Cardiac fibroblast (primary cell): ENCODE data around the gene KIAA1217.

Experiments
- DNase-seq, 2 donors: peaks; one replicate each; pipeline versions ENCODE4 v3.0.0 to v3.0.0-alpha.2; 2010; ENCODE audit warnings: low read depth in 2 of 2
- H3K4me3 ChIP-seq, 2 donors: replicated peaks in 1 of 2; 1 replicate in 1 of 2; 2 replicates in 1 of 2; pipeline ENCODE4 v1.5.1; 2011; ENCODE audit warnings: low read depth in 2 of 2, low read length in 2 of 2, mild to moderate bottlenecking in 2 of 2, moderate library complexity in 1 of 2
- TF ChIP-seq, protein P1 (sequence below): IDR thresholded peaks from one replicate; pipeline ENCODE4 v1.5.1; 2011; ENCODE audit warnings: low read depth, mild to moderate bottlenecking, low read length, inconsistent platforms

KIAA1217 gene

DNA sequence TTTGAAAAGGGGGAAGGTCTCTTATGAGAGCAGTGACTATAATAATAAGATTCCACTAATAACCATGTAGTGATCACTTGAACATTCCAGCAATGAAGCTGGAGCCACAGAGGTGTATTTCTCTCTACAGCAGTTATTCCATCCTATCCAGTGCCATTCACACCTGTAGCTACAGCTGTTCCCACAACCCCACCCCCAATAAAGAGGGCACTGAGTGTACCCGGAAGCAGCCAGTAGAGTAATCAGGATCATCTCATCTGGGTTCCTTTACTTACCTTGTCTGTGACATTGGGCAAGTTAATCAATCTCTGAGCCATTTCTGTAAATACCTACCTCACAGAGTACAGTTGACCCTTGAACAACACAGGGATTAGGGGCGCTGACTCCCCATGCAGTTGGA lies 188.7 kb downstream of the KIAA1217 start:
- DNase-seq, result no peak
- H3K4me3 ChIP-seq, result no peak overlapping the region
- TF ChIP-seq, protein P1, sequence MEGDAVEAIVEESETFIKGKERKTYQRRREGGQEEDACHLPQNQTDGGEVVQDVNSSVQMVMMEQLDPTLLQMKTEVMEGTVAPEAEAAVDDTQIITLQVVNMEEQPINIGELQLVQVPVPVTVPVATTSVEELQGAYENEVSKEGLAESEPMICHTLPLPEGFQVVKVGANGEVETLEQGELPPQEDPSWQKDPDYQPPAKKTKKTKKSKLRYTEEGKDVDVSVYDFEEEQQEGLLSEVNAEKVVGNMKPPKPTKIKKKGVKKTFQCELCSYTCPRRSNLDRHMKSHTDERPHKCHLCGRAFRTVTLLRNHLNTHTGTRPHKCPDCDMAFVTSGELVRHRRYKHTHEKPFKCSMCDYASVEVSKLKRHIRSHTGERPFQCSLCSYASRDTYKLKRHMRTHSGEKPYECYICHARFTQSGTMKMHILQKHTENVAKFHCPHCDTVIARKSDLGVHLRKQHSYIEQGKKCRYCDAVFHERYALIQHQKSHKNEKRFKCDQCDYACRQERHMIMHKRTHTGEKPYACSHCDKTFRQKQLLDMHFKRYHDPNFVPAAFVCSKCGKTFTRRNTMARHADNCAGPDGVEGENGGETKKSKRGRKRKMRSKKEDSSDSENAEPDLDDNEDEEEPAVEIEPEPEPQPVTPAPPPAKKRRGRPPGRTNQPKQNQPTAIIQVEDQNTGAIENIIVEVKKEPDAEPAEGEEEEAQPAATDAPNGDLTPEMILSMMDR, result no peak

DNA sequence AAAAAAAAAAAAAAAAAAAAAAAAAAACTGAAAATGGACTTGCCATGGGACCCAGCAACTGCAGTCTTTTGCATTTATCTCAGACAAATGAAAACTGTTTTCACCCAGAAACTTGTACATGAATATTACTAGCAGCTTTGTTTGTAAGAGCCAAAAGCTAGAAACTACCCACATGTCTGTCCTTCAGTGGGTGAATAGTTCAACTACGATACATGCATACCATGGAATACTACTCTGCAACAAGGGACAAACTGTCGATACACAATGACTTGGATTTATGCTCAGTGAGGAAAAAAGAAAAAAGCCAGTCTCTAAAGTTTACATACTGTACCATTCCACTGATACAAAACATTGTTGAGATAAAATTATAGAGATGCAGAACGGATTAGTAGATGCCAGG lies 195.6 kb downstream of the KIAA1217 start:
- no peak overlapping the region for H3K4me3 ChIP-seq
- TF ChIP-seq, protein P1, result no peak
- DNase-seq, result no peak

DNA sequence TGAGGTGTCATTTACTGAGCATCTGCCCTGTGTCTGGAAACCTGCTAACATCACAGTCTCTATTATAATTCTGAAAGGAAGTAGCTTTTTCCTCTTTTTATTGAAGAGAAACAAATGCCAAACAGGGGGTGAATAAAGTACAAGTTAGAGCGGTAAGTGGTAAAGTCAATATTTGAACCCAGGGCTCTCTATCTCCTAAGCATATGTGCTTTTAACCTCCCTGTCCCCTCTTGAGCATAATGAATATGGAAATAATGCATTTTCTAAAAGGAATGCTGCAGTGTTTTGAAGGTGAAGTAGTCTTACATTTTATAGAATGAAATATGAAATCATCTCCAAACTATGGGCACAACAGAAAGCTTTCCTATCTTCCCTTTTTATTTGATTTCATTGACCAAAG lies 196.7 kb downstream of the KIAA1217 start:
- TF ChIP-seq, protein P1, result no peak
- no peak for DNase-seq
- H3K4me3 ChIP-seq, result no peak overlapping the region

DNA sequence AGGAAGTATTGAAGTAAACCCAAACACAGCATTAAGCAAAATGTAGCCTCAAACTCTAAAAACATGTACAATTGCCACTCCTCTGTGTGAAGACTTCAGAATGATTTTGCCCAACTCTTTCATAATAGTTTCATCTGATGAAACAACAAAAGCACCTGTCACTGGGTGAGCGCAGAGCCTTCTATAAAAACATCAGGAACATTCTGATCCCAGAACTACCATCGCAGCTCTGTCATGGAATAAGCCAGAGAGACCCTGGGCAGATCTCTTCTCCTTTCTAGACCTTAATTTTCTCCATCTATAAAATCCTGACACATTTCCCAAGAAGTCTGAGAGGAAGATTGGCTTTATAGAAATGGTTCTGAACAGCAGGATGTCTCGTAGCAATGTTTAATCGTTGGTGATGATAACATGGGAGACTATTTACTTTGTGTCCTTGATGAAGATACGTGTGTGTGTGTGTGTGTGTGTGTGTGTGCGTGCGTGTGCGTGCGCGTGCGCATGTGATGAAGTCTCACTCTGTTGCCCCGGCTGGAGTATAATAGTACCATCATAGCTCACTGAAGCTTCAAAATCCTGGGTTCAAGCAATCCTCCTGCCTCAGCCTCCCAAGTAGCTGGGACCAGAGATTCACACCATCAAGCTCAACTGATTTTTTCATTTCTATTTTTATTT lies 198.0 kb downstream of the KIAA1217 start:
- no peak for DNase-seq
- TF ChIP-seq, protein P1, result no peak
- no peak overlapping the region for H3K4me3 ChIP-seq

DNA sequence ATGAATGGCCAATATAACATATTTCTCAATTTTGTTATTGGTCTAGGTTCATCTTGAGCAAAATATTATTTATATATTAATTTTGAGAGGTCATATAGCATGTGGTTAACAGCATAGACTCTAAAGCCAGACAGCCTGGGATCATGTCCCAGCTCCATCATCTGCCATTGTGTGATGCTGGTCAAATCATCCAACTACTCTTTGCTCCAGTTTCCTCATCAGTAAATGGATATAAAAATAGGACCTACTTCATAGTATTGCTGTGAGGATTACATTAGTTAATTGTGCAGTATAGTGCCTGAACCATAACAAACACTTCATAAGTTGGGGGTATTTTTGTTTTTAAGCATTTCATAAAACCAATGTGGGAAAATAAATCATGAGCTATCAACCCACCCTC lies 199.0 kb downstream of the KIAA1217 start:
- TF ChIP-seq, protein P1, result no peak
- H3K4me3 ChIP-seq, result no peak overlapping the region
- DNase-seq, result no peak

DNA sequence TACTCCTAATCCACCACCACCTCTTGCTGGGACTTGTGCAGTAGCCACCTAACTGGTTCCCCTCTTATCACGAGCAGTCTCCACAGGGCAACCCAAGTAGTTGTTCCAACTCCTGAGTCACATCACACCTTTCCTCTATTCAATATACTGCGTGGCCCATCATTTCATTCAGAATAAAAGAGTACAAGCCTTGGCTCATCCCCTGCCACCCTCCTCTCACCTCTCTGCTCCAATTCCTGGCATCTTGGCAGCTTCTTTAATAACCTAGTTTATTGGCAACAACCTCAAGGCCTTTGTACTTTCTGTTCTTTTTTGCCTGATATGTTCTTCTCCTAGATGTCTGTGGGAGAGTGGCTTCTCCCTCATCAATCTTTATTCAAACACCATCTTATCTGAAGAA lies 199.4 kb downstream of the KIAA1217 start:
- no peak overlapping the region for H3K4me3 ChIP-seq
- no peak for DNase-seq
- TF ChIP-seq, protein P1, result no peak

DNA sequence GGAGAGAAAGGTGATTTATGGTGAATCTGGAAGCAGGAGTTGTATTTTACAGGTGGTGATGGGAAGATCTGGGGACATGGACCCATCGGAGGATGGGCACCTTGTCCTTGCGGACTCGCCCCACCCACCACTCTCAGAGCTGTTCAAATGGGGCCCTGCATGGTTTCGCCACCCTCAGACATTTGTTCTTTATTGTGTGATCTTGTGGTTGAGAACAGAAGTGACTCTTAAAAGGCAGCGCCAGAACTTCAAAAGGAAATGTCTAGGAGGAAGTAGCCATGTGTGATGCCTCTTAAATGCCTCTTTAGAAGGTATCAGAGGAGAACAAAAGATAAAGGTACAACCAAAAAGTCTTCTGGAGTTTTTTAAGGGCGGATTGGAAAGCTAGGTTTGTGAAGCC lies 205.7 kb downstream of the KIAA1217 start:
- H3K4me3 ChIP-seq, result no peak overlapping the region
- no peak for DNase-seq
- TF ChIP-seq, protein P1, result no peak
